ENCODE measurements around the gene SRP9. TPM values are rescaled to one million over a fixed set of nuclear protein-coding genes. Genes with fewer than 3 reads are reported as not detected.

SRP9 gene, protein sequence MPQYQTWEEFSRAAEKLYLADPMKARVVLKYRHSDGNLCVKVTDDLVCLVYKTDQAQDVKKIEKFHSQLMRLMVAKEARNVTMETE
- 100 to 1,000 TPM; 139 to 234 (median 156) TPM for total RNA-seq

DNA sequence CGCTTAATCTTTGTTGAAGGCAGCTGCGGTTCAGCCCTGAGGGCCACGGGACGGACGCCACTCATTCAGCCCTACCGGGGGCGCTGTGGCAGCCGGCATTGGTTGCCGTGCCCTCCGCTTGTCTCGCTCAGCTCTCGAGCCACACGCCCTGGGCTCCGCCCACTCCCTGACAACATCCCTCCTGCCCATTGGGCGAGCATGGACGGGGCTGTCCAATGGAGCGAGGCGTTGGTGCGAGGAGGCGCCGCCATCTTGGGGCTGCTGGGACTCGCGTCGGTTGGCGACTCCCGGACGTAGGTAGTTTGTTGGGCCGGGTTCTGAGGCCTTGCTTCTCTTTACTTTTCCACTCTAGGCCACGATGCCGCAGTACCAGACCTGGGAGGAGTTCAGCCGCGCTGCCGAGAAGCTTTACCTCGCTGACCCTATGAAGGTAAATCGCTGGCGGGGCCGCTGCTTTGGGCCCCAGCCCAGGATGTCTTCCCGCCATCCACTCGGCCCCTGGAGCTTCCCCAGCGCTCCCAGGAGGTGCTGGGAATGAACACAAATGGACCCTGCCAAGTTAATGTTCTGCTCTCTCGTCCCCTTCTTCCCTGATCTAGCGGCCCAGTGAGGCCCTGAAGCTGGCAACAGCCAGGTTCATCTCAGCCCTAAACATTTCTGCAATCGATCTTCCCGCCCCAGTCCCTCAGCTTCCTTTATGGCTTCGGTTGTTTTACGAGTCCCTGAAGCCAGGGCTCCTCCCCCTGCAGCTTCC lies at the start of gene SRP9:
TSS of gene SRP9 (plus strand) at position 244 of the 754 bp plus-strand sequence. CDS start at position 359, 115 bp downstream.
- TF ChIP-seq, protein P1, sequence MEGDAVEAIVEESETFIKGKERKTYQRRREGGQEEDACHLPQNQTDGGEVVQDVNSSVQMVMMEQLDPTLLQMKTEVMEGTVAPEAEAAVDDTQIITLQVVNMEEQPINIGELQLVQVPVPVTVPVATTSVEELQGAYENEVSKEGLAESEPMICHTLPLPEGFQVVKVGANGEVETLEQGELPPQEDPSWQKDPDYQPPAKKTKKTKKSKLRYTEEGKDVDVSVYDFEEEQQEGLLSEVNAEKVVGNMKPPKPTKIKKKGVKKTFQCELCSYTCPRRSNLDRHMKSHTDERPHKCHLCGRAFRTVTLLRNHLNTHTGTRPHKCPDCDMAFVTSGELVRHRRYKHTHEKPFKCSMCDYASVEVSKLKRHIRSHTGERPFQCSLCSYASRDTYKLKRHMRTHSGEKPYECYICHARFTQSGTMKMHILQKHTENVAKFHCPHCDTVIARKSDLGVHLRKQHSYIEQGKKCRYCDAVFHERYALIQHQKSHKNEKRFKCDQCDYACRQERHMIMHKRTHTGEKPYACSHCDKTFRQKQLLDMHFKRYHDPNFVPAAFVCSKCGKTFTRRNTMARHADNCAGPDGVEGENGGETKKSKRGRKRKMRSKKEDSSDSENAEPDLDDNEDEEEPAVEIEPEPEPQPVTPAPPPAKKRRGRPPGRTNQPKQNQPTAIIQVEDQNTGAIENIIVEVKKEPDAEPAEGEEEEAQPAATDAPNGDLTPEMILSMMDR (IDR thresholded peaks at IDR 0.05; ENCODE audit: low read depth) = no peak

DNA sequence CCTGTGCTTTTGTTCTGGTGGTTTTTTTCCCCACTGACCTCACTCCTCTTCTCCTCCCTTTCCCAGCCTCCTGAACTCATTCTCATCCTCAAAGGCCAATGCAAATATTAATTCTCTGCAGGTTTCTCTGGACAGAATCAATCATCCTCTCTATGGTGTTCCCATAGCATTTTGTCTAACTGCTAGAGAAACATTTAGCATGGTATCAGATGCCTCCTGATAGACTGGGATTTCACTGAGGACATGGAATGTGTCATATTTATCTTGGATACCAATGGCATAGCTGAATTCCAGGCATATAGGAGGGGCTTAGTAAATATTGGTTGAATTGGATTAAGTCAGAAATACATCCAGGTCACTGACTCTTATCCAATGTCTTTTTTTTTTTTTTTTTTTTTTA lies 46.1 kb upstream of the SRP9 start:
- TF ChIP-seq, protein P1 (IDR thresholded peaks at IDR 0.05; ENCODE audit: low read depth) = no peak

DNA sequence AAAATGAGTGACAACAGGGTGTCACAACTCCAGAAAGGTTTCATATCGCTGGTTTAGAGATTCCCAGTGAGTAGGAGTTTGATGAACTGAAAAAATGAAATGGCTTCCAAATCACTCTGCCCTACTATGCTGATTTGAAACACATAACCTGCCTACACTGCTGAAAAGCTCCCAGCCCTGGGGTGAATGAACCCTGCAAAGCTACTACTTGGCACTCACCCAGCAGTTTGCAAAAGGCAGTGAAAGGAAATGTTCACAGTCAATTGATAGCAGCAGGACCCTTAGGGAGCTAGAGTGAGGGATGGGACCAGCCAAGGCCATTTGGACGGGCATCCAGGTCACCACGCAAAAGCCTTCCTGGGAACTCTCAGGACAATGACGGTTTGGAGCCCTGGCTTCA lies 44.4 kb upstream of the SRP9 start:
- TF ChIP-seq, protein P1 (IDR thresholded peaks at IDR 0.05; ENCODE audit: low read depth) = no peak

DNA sequence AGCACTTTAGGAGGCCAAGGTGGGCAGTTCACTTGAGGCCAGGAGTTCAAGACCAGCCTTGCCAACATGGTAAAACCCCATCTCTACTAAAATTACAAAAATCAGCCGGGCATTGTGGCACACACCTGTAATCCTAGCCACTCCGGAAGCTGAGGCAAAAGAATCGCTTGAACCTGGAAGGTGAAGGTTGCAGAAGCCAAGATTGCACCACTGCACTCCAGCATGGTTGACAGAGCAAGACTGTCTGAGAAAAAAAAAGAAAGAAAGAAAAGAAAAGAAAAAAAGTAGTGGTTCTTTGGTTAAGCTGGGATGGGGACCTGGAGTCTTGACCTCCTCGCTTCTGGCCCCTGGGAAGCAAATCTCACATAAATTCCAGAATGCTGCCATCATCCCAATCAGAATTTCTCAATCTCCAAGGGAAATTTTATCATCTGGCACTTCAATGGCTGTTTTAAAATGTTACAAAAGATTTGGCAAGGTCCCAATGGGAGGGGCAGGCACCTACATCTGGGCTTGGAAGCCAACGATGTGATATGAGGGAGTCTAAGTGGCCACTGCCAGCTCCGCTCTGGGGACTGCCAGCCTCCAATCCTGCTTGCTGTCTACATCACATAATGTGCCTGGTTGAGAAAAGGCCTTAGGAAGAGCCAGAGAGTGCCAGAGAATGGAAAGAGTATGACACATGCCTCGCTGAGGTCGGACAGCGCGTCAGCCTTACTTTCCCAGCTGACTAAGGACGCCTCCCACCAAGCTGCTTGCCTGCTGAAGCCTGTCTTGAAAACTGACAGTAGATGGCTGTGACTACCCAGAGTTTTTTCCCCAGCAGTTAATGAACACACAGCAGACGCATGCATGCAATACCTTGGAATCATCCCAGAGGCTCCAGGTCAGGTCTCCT lies 42.1 kb upstream of the SRP9 start:
- TF ChIP-seq, protein P1 (IDR thresholded peaks at IDR 0.05; ENCODE audit: low read depth) = no peak

DNA sequence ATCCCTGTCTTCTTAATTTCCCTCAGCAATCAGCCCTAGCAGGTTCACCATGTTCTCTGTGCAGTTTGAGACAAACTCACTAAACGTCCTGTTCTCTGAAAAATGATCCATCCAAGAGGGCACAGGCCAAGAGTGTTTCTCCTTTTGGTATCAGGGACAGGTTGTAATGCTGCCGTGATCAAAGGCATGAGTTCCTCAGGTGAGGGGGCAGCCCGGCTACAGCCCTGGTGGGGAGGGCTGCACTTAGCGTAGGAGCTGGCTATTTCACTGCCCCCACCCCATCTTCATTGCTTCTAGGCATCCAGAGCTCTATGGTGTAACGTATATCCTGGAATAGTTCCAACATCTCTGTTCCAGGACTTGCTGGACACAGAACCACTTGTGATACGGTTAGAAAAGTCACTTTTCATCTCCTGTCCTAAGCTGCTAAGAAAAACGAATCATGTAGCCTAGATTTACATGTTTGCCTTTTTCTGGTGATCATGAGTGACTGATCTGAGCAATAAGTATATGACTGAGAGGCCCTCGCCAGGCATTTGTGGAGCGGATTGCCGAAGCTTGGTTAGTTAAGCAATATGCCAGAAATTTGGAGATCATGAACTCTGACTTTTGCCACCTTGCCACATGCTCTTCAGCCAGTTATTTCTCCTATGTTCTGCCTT lies 41.1 kb upstream of the SRP9 start:
- TF ChIP-seq, protein P1 (IDR thresholded peaks at IDR 0.05; ENCODE audit: low read depth) = no peak

DNA sequence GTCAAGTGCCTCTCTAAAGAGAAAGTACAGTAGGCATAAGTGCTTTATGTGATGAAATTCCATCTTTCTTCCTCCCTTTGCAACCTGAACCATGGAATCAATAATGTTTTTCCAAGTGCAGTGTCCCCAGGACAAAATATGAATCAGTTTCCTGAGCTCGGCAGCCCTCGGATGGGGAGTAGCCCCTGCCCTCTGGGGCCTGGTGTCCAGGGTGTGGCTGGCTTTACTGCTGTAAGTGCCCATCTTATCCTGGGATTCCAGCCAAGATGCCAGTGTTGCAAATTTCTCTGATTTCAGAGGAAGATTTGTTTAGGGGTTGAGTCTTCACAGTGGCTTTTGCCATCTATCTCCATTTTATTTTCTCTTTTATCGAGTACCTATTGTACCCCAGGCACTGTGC lies 40.5 kb upstream of the SRP9 start:
- TF ChIP-seq, protein P1 (IDR thresholded peaks at IDR 0.05; ENCODE audit: low read depth) = no peak
